Prostate gland (tissue), 2 donors: ENCODE data around the gene SPATA31E1.

Experiments
- POLR2AphosphoS5 ChIP-seq: sonication (generic); formaldehyde crosslinking; IDR thresholded peaks from one replicate; pipeline ENCODE4 v1.6.1; 2017; ENCODE audit warnings: antibody characterized with exemption
- TF ChIP-seq, protein P1 (sequence below), 4 experiments: fragments of 200-600 bp in 2 of 4; fragments of 450-650 bp in 2 of 4; sonication (generic) in 2 of 4; IDR thresholded peaks; 1 replicate in 3 of 4; 2 replicates in 1 of 4; pipeline ENCODE4 v1.5.1; 2016 to 2019; ENCODE audit warnings: antibody characterized with exemption in 4 of 4, mild to moderate bottlenecking in 2 of 4, moderate library complexity in 2 of 4

DNA sequence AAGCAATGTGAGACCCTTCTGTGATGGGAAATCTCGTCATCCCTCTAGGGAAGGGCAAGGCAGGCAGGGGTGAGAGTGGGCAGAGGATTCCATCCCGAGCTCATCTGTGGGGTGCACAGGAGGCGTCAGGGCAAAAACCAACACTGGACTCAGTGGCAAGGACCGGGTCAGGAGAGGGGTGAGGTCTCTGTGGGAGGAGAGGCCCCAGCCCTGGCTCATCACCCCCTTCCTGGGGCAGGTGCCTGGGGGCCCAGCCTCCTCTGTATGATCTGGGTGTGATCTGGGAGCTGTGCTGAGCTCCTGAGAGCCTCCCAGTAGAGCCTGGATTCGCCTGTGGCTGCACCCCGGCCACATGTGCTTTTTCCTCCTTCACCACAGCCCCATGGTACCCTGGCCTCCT, 597 bp downstream of the SPATA31E1 start:
- TF ChIP-seq, protein P1, sequence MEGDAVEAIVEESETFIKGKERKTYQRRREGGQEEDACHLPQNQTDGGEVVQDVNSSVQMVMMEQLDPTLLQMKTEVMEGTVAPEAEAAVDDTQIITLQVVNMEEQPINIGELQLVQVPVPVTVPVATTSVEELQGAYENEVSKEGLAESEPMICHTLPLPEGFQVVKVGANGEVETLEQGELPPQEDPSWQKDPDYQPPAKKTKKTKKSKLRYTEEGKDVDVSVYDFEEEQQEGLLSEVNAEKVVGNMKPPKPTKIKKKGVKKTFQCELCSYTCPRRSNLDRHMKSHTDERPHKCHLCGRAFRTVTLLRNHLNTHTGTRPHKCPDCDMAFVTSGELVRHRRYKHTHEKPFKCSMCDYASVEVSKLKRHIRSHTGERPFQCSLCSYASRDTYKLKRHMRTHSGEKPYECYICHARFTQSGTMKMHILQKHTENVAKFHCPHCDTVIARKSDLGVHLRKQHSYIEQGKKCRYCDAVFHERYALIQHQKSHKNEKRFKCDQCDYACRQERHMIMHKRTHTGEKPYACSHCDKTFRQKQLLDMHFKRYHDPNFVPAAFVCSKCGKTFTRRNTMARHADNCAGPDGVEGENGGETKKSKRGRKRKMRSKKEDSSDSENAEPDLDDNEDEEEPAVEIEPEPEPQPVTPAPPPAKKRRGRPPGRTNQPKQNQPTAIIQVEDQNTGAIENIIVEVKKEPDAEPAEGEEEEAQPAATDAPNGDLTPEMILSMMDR (IDR thresholded peaks at IDR 0.05) = no peak
- TF ChIP-seq POLR2AphosphoS5 = no peak
